NCI-H146 (cell line): ENCODE data around the gene TDRD6.
"Not testable (repeated sequence)": the region's sequence is repeated elsewhere in the genome, so short reads cannot be mapped to it uniquely, and the experiment has no call there.

Experiments used
- DNase-seq: peaks from one replicate; lab custom pipeline; 2025; lab: John Stamatoyannopoulos, UW

Gene TDRD6

DNA sequence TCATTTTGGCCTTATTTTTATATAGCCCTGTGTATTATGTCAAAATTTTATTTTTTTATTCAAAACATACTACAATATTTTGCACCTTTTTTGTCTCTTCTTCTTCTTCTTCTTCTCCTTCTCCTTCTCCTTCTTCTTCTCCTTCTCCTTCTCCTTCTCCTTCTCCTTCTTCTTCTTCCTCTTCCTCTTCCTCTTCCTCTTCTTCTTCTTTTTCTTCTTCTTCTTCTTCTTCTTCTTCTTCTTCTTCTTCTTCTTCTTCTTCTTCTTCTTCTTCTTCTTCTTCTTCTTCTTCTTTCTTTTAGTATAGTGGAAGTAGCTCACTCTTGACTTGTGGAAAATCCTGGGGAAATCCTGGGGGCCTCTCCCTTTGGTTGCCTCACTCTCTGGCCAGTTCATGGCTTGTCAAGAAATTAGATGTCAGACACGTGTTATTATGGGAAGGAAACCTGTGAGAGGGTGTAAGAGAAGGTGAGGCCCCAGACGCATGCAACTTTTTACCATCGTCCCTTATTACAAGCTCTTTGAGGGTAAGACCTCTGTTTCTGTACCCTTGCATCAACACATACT is 56.6 kb downstream of the TDRD6 start:
- DNase-seq = not testable (repeated sequence)

DNA sequence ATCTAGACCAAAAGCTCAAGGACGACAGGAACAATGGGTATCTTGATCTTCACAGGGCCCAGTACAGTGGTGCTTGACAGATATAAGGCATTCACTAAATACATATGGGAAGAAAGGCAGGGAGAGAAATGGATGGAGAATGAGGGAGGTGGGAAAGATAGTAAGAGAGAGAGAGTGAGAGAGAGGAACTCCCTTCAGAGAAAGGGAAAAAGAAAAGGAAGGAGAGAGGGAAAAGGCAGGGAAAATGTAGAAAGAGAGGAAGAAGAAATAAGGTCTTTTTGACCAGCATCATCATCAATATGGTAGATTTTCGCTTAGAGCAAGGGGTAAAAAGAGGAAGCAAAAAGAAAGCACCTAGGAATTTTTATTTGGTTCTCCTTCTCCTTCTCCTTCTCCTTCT is 58.3 kb downstream of the TDRD6 start:
- DNase-seq = no peak

DNA sequence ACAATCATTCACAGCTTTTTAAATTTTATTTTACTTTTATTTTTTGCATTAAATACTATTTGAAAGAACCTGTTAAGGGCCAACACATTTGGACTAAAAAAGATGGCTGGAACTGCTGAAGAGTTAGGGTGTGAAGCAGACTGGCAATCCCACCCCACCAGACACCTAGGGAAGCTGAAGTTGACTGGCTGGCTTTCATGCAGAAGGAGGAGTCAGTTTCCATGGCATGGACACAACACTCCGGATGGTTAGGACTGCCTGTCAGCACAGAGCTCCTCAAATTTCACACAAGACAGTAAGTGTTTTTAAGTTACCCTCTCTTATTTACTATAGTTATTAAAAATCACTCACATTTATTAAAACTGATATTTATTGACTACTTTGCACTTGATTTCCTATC is 59.0 kb downstream of the TDRD6 start, which contains the start of gene ANKRD66:
Gene ANKRD66, plus strand, starts transcription at position 238 of the 400 bp plus-strand sequence. CDS start 5,016 bp downstream, outside the sequence.
- DNase-seq = no peak

DNA sequence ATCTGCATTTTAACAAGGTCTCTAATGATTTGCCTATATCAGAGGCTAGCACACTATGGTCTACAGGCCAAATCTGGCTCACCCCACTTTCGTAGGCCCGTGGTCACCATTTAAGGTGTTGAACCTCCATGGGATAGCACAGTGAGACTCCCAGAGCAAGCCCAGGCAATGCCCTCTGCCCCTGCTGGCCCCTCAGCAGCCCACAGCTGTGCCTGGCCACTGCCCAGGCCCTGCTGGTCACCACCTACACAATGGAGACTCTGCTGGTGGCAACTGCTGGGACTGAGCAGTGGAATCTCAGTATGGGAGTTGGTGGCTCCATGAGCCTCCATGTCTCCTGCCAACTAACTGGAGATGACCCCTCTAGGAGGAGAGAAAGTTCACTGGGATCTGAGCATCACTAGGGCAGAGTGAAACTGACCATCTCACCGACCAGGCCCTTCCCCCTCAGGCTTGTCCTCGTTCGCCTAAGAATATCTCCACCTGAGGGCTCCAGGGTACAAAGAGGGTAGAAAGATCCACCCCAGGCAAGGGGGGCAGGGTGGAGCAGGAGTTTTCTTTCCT is 61.3 kb downstream of the TDRD6 start:
- no peak for DNase-seq

DNA sequence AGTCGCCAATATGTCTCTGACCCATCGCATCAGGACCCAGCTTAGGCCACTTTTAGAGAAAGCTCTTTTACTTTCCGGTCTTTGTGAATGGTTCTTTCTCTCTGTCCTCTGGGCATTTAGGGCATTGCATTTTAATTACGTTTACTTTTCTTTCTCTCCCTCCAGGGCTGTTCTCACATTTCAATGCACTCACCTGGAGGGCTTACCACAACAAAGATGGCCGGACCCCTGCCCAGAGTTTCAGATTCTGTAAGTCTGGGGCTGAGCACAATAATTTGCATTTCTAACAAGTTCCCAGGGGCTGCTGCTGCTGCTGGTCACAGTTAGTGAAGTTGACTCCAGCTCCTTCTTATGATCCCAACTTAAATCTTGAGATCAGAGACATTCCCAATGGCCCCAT is 62.0 kb downstream of the TDRD6 start:
- no peak for DNase-seq

DNA sequence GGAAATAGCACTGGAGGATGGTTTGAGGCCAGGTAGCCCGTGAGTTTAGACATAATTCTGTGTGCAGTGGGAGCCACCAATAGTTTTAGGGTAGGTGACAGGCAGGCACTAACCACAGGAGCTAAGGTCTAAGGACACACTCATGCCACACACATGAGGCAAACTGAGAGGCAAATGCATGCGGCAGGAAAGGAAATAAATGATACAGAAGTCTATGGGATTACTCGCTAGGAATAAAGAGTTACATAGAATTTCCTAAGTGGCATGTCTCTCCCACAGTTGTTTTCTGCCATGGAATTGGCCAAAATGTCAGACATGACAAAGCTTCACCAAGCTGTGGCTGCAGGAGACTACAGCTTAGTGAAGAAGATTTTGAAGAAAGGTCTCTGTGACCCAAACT is 64.0 kb downstream of the TDRD6 start:
- no peak for DNase-seq
